ACC112 (cell line): ENCODE measurements around the gene OR2G3.

Source experiments
- H2AFZ ChIP-seq: fragments of 200-600 bp; sonication (generic); one replicate; pipeline ENCODE4 v1.6.0; 2017; ENCODE audit warnings: antibody characterized with exemption, low read length; ENCODE audit not compliant: unreplicated experiment
- H3K27ac ChIP-seq: fragments of 200-600 bp; sonication (generic); 2 replicates; pipeline ENCODE4 v1.5.1; 2014; ENCODE audit warnings: low read depth, mild to moderate bottlenecking, antibody characterized with exemption, low read length, moderate library complexity
- H3K27me3 ChIP-seq: fragments of 200-600 bp; sonication (generic); 2 replicates; pipeline ENCODE4 v1.6.1; 2014; ENCODE audit warnings: mild to moderate bottlenecking, antibody characterized with exemption, low read length, moderate library complexity, mixed read lengths; ENCODE audit not compliant: insufficient read depth
- H3K36me3 ChIP-seq: fragments of 200-600 bp; sonication (generic); 2 replicates; pipeline ENCODE4 v1.6.1; 2016; ENCODE audit warnings: mild to moderate bottlenecking, antibody characterized with exemption, low read length, moderate library complexity, mixed read lengths; ENCODE audit not compliant: insufficient read depth
- H3K4me1 ChIP-seq: fragments of 200-600 bp; sonication (generic); one replicate; pipeline ENCODE4 v1.6.1; 2016; ENCODE audit warnings: low read length, mixed read lengths; ENCODE audit not compliant: insufficient read depth, unreplicated experiment, control insufficient read depth
- H3K4me3 ChIP-seq: fragments of 200-600 bp; sonication (generic); 2 replicates; pipeline ENCODE4 v1.5.1; 2014; ENCODE audit warnings: mild to moderate bottlenecking, low read depth, low read length
- H3K79me2 ChIP-seq: fragments of 200-600 bp; sonication (generic); one replicate; pipeline ENCODE4 v1.6.0; 2016; ENCODE audit warnings: low read length; ENCODE audit not compliant: control insufficient read depth, unreplicated experiment, insufficient read depth

OR2G3 gene

GRCh38 chr1:247605286-247605685, at the start of gene OR2G3:
Gene OR2G3, plus strand, starts transcription at chr1:247605586. Its CDS starts 0 bp downstream, at chr1:247605586.
- Histone ChIP-seq H3K79me2 (no peaks in the 10 kb centered on the region), H3K4me3 (no peak within 1 kb of the TSS), H3K36me3 (no peaks in the 10 kb centered on the region), H3K27me3 (no peaks in the 10 kb centered on the region), H3K27ac (no peak within 1 kb of the TSS), H3K4me1 (no peaks in the 10 kb centered on the region), H2AFZ (no peak within 1 kb of the TSS)

GRCh38 chr1:247557926-247558674, 47.3 kb upstream of the OR2G3 start:
- Histone ChIP-seq H3K79me2 (no peaks in the 10 kb centered on the region), H3K4me3 (no peak overlapping the region), H3K36me3 (no peaks in the 10 kb centered on the region), H3K27me3 (no peaks in the 10 kb centered on the region), H2AFZ (no peak overlapping the region), H3K27ac (no peak overlapping the region), H3K4me1 (no peaks in the 10 kb centered on the region)

GRCh38 chr1:247561711-247562110, 43.7 kb upstream of the OR2G3 start:
- no peaks in the 10 kb centered on the region for H3K79me2 ChIP-seq

GRCh38 chr1:247562198-247562597, 43.2 kb upstream of the OR2G3 start:
- no peak overlapping the region for H3K4me3 ChIP-seq
- no peaks in the 10 kb centered on the region for H3K27me3 ChIP-seq
- no peak overlapping the region for H2AFZ ChIP-seq
- H3K27ac ChIP-seq: no peak overlapping the region
- H3K79me2 ChIP-seq: no peaks in the 10 kb centered on the region
- H3K4me1 ChIP-seq: no peaks in the 10 kb centered on the region
- H3K36me3 ChIP-seq: no peaks in the 10 kb centered on the region

More at GRCh38 chr1:247561711-247562110, 43.7 kb upstream of the OR2G3 start:
- Histone ChIP-seq H3K27me3 (no peaks in the 10 kb centered on the region), H3K36me3 (no peaks in the 10 kb centered on the region), H3K4me1 (no peaks in the 10 kb centered on the region), H2AFZ (no peak overlapping the region), H3K4me3 (no peak overlapping the region), H3K27ac (no peak overlapping the region)

- Histone ChIP-seq H3K79me2 (no peaks in the 10 kb centered on the region), H3K27me3 (no peaks in the 10 kb centered on the region), H3K27ac (no peak overlapping the region), H3K4me3 (no peak overlapping the region), H2AFZ (no peak overlapping the region), H3K36me3 (no peaks in the 10 kb centered on the region), H3K4me1 (no peaks in the 10 kb centered on the region)
These were observed 31.1 kb upstream of the OR2G3 start for GRCh38 chr1:247574236-247574635.

GRCh38 chr1:247574664-247575063, 30.7 kb upstream of the OR2G3 start:
- Histone ChIP-seq H3K36me3 (no peaks in the 10 kb centered on the region), H3K4me1 (no peaks in the 10 kb centered on the region), H3K27ac (no peak overlapping the region), H3K27me3 (no peaks in the 10 kb centered on the region), H3K79me2 (no peaks in the 10 kb centered on the region), H2AFZ (no peak overlapping the region), H3K4me3 (no peak overlapping the region)

GRCh38 chr1:247576514-247576913, 28.9 kb upstream of the OR2G3 start:
- Histone ChIP-seq H3K36me3 (no peaks in the 10 kb centered on the region), H3K4me3 (no peak overlapping the region), H3K4me1 (no peaks in the 10 kb centered on the region), H3K79me2 (no peaks in the 10 kb centered on the region), H3K27ac (no peak overlapping the region), H2AFZ (no peak overlapping the region), H3K27me3 (no peaks in the 10 kb centered on the region)

- Histone ChIP-seq H3K4me3 (no peak overlapping the region), H2AFZ (no peak overlapping the region), H3K36me3 (no peaks in the 10 kb centered on the region), H3K4me1 (no peaks in the 10 kb centered on the region), H3K79me2 (no peaks in the 10 kb centered on the region), H3K27me3 (no peaks in the 10 kb centered on the region), H3K27ac (no peak overlapping the region)
These were observed 26.4 kb upstream of the OR2G3 start for GRCh38 chr1:247578946-247579460.

GRCh38 chr1:247588060-247588459, 17.3 kb upstream of the OR2G3 start, which contains the start of gene OR2G2:
Gene OR2G2, plus strand, starts transcription at chr1:247588360. Its CDS starts 0 bp downstream, at chr1:247588360.
- H3K27me3 ChIP-seq: no peaks in the 10 kb centered on the region
- H3K4me3 ChIP-seq: no peak within 1 kb of the TSS
- H2AFZ ChIP-seq: no peak within 1 kb of the TSS
- no peak within 1 kb of the TSS for H3K27ac ChIP-seq
- H3K4me1 ChIP-seq: no peaks in the 10 kb centered on the region
- no peaks in the 10 kb centered on the region for H3K36me3 ChIP-seq
- H3K79me2 ChIP-seq: no peaks in the 10 kb centered on the region

- no peak overlapping the region for H2AFZ ChIP-seq
- H3K4me1 ChIP-seq: no peaks in the 10 kb centered on the region
- no peaks in the 10 kb centered on the region for H3K36me3 ChIP-seq
- no peaks in the 10 kb centered on the region for H3K27me3 ChIP-seq
- H3K79me2 ChIP-seq: no peaks in the 10 kb centered on the region
- no peak overlapping the region for H3K4me3 ChIP-seq
- no peak overlapping the region for H3K27ac ChIP-seq
These were observed 8.0 kb downstream of the OR2G3 start for GRCh38 chr1:247613405-247613804.

- no peak overlapping the region for H3K27ac ChIP-seq
- no peak overlapping the region for H3K4me3 ChIP-seq
- H2AFZ ChIP-seq: no peak overlapping the region
- H3K27me3 ChIP-seq: no peaks in the 10 kb centered on the region
- H3K79me2 ChIP-seq: no peaks in the 10 kb centered on the region
- no peaks in the 10 kb centered on the region for H3K36me3 ChIP-seq
- H3K4me1 ChIP-seq: no peaks in the 10 kb centered on the region
These were observed 9.2 kb downstream of the OR2G3 start for GRCh38 chr1:247614625-247615024.
